Medulla oblongata (tissue), 1 donor: ENCODE measurements around the gene TENT5A.

ENCODE experiments used
- DNase-seq: peaks from one replicate; pipeline ENCODE4 v3.0.0-alpha.2; 2015; ENCODE audit errors: extremely low spot score

TENT5A gene

GRCh38 chr6:81713205-81713604 lies 39.3 kb downstream of the TENT5A start:
- no peak for DNase-seq

- no peak for DNase-seq
Measured at GRCh38 chr6:81708113-81708699, 44.3 kb downstream of the TENT5A start.

GRCh38 chr6:81704700-81705099 lies 47.8 kb downstream of the TENT5A start:
- DNase-seq = no peak

GRCh38 chr6:81700414-81700813 lies 52.1 kb downstream of the TENT5A start:
- no peak for DNase-seq

GRCh38 chr6:81697559-81697958 lies 54.9 kb downstream of the TENT5A start:
- no peak for DNase-seq

GRCh38 chr6:81696524-81696923 lies 56.0 kb downstream of the TENT5A start:
- DNase-seq = no peak
